Stomach (tissue), 19 donors: ENCODE measurements around the gene HIF1AN. TPM values are rescaled to one million over a fixed set of nuclear protein-coding genes. Genes with fewer than 3 reads are reported as not detected.
A peak's percentile ranks its signal among the peaks of the same experiment; 100 is the strongest.

ENCODE experiments used
- DNase-seq, 2 donors: peaks; one replicate each; pipeline versions ENCODE4 v3.0.0 to v3.0.0-alpha.2; 2013 to 2019
- H3K27ac ChIP-seq, 5 donors: fragments of 200-600 bp in 4 of 5; sonication (generic) in 4 of 5; one replicate each; pipeline ENCODE4 v1.5.1; 2013 to 2019; ENCODE audit warnings: mild to moderate bottlenecking in 1 of 5, moderate library complexity in 1 of 5
- H3K27me3 ChIP-seq, 3 donors: fragments of 200-600 bp; sonication (generic); one replicate each; pipeline ENCODE4 v1.5.1; 2017 to 2019; ENCODE audit warnings: mixed run types in 1 of 3
- H3K36me3 ChIP-seq, 4 donors: fragments of 200-600 bp; sonication (generic); 1 replicate in 3 of 4; 2 replicates in 1 of 4; pipeline ENCODE4 v1.5.1; 2016 to 2019
- H3K4me1 ChIP-seq, 4 donors: fragments of 200-600 bp; sonication (generic); one replicate each; pipeline ENCODE4 v1.5.1; 2016 to 2019
- H3K4me3 ChIP-seq, 4 donors: fragments of 200-600 bp; sonication (generic) in 3 of 4; one replicate each; pipeline ENCODE4 v1.5.1; 2016 to 2019; ENCODE audit warnings: mild to moderate bottlenecking in 1 of 4
- H3K9me3 ChIP-seq, 4 donors: fragments of 200-600 bp; sonication (generic); one replicate each; pipeline ENCODE4 v1.5.1; 2016 to 2019
- EP300 ChIP-seq: sonication (generic); formaldehyde crosslinking; IDR thresholded peaks from one replicate; pipeline ENCODE4 v1.6.1; 2017; ENCODE audit warnings: antibody characterized with exemption
- POLR2A ChIP-seq, 4 donors: fragments of 450-650 bp; IDR thresholded peaks; one replicate each; pipeline ENCODE4 v1.6.1; 2016; ENCODE audit warnings: antibody characterized with exemption in 4 of 4, control low read depth in 2 of 4, mild to moderate bottlenecking in 1 of 4, moderate library complexity in 1 of 4
- POLR2AphosphoS5 ChIP-seq, 3 donors: sonication (generic); formaldehyde crosslinking; IDR thresholded peaks; one replicate each; pipeline ENCODE4 v1.6.1; 2016; ENCODE audit warnings: antibody characterized with exemption in 3 of 3
- WGBS, 5 donors: extraction: QIAGEN DNeasy Blood & Tissue Kit in 3 of 5; methylation state at CpG; one replicate each; pipeline versions ENCODE4 v1.1.5 to v1.1.7; 2013 to 2018; 5-methylcytosine and 5-hydroxymethylcytosine counted together
- intact Hi-C: fragments of 100-400 bp; cut with DNase I; formaldehyde crosslinking; loops from one replicate; pipeline ENCODE4 v1.15.1; 2023; ENCODE audit warnings: low total_unique reads
- long read RNA-seq, 10 donors: transcript quantifications; one replicate each; lab custom pipeline, GENCODE V29; 2026
- polyA plus RNA-seq, 3 donors: library from polyadenylated mRNA; stranded (reverse); fragments of 200-250 nt; gene quantifications; one replicate each; pipeline ENCODE4 v1.2.3, GENCODE V29; 2013
- total RNA-seq, 5 donors: library from RNA; depleted of rRNA; stranded (reverse); fragments of >200 nt; gene quantifications; one replicate each; pipeline versions ENCODE4 v1.1.0 to v1.2.3, GENCODE V29; 2014 to 2016
- TF ChIP-seq, protein P1 (sequence below), 7 experiments: fragments of 450-650 bp in 4 of 7; fragments of 200-600 bp in 3 of 7; sonication (generic) in 3 of 7; IDR thresholded peaks; one replicate each; pipeline ENCODE4 v1.5.1; 2016 to 2019; ENCODE audit warnings: antibody characterized with exemption in 7 of 7, control low read depth in 2 of 7, mild to moderate bottlenecking in 1 of 7
- donor health status: healthy with polysubstance abuse.
- donor health status: Bipolar disorder and iron deficiency.
- donor health status: healthy.

Gene HIF1AN
- total RNA-seq: 10 to 100 TPM in 2 of 5 donors, 1 to 10 TPM in 3; 4.7 to 19.6 (median 8.5) TPM
- 1 to 10 TPM; 3.2 to 5.9 (median 3.6) TPM for polyA plus RNA-seq
- long read RNA-seq, donor 1, full-length matches to known transcripts: 2 of 8 reads
- long read RNA-seq, donor 1, partial matches to known transcripts: 6 of 8 reads
- long read RNA-seq, donor 1, other reads (novel, unspliced or antisense): 0 of 8 reads
- long read RNA-seq, donor 2, full-length matches to known transcripts: 2 of 2 reads
- long read RNA-seq, donor 2, partial matches to known transcripts: 0 of 2 reads
- long read RNA-seq, donor 2, other reads (novel, unspliced or antisense): 0 of 2 reads
- long read RNA-seq, donor 3, full-length matches to known transcripts: 2 of 2 reads
- long read RNA-seq, donor 3, partial matches to known transcripts: 0 of 2 reads
- long read RNA-seq, donor 3, other reads (novel, unspliced or antisense): 0 of 2 reads
- long read RNA-seq, donor 4, full-length matches to known transcripts: 1 of 1 reads
- long read RNA-seq, donor 4, partial matches to known transcripts: 0 of 1 reads
- long read RNA-seq, donor 4, other reads (novel, unspliced or antisense): 0 of 1 reads
- long read RNA-seq, donor 5, full-length matches to known transcripts: 9 of 9 reads
- long read RNA-seq, donor 5, partial matches to known transcripts: 0 of 9 reads
- long read RNA-seq, donor 5, other reads (novel, unspliced or antisense): 0 of 9 reads
- long read RNA-seq, donor 6, full-length matches to known transcripts: 5 of 5 reads
- long read RNA-seq, donor 6, partial matches to known transcripts: 0 of 5 reads
- long read RNA-seq, donor 6, other reads (novel, unspliced or antisense): 0 of 5 reads
- long read RNA-seq, donor 7, full-length matches to known transcripts: 10 of 442 reads
- long read RNA-seq, donor 7, partial matches to known transcripts: 248 of 442 reads
- long read RNA-seq, donor 7, other reads (novel, unspliced or antisense): 184 of 442 reads
- long read RNA-seq, donor 8, full-length matches to known transcripts: 3 of 3 reads
- long read RNA-seq, donor 8, partial matches to known transcripts: 0 of 3 reads
- long read RNA-seq, donor 8, other reads (novel, unspliced or antisense): 0 of 3 reads
- long read RNA-seq, donor 9, full-length matches to known transcripts: 4 of 10 reads
- long read RNA-seq, donor 9, partial matches to known transcripts: 6 of 10 reads
- long read RNA-seq, donor 9, other reads (novel, unspliced or antisense): 0 of 10 reads
- long read RNA-seq, donor 10, full-length matches to known transcripts: 2 of 2 reads
- long read RNA-seq, donor 10, partial matches to known transcripts: 0 of 2 reads
- long read RNA-seq, donor 10, other reads (novel, unspliced or antisense): 0 of 2 reads

GRCh38 chr10:100535715-100536353, at the start of gene HIF1AN:
TSS of gene HIF1AN (plus strand) at chr10:100535943. CDS start at chr10:100535959, 16 bp downstream.
- peaks cover 14 to 44% (median 31%) of the 10 kb centered on the region in 4 donors for H3K4me1 ChIP-seq
- H3K27me3 ChIP-seq: no peaks in the 10 kb centered on the region
- H3K27ac ChIP-seq: peak within 1 kb of the TSS; percentile 53 to 83 (median 79)
- H3K4me3 ChIP-seq: peak within 1 kb of the TSS; percentile 69 to 88 (median 85)
- peak; percentile 88 to 98 for DNase-seq
- peaks cover 11 to 35% (median 30%) of the 10 kb centered on the region in 4 donors for H3K36me3 ChIP-seq
- intact Hi-C loops: no loop called here
- WGBS, 5 donors: 0 to 1% (median 0%) methylated on average over 32 to 35 of the region's 35 CpGs
- TF ChIP-seq EP300 (no peak), POLR2A (IDR thresholded peaks at IDR 0.05) (peak in 1 of 4 donors; percentile 48), POLR2AphosphoS5 (IDR thresholded peaks at IDR 0.05) (peak; percentile 66 to 92 (median 72))
- TF ChIP-seq, protein P1, sequence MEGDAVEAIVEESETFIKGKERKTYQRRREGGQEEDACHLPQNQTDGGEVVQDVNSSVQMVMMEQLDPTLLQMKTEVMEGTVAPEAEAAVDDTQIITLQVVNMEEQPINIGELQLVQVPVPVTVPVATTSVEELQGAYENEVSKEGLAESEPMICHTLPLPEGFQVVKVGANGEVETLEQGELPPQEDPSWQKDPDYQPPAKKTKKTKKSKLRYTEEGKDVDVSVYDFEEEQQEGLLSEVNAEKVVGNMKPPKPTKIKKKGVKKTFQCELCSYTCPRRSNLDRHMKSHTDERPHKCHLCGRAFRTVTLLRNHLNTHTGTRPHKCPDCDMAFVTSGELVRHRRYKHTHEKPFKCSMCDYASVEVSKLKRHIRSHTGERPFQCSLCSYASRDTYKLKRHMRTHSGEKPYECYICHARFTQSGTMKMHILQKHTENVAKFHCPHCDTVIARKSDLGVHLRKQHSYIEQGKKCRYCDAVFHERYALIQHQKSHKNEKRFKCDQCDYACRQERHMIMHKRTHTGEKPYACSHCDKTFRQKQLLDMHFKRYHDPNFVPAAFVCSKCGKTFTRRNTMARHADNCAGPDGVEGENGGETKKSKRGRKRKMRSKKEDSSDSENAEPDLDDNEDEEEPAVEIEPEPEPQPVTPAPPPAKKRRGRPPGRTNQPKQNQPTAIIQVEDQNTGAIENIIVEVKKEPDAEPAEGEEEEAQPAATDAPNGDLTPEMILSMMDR (IDR thresholded peaks at IDR 0.05): peak in 5 of 7 experiments; percentile 77 to 98 (median 91)
- H3K9me3 ChIP-seq: no peaks in the 10 kb centered on the region

GRCh38 chr10:100487529-100487928, 48.2 kb upstream of the HIF1AN start:
- H3K4me3 ChIP-seq: no peak overlapping the region
- peaks cover 19 to 67% (median 55%) of the 10 kb centered on the region in 4 donors for H3K36me3 ChIP-seq
- H3K4me1 ChIP-seq: peaks cover 5 to 9% (median 7%) of the 10 kb centered on the region in 4 donors
- no peaks in the 10 kb centered on the region for H3K9me3 ChIP-seq
- intact Hi-C loops: no loop called here
- no peak overlapping the region for H3K27ac ChIP-seq
- TF ChIP-seq, protein P1 (IDR thresholded peaks at IDR 0.05): no peak
- TF ChIP-seq POLR2AphosphoS5 (IDR thresholded peaks at IDR 0.05) (no peak), EP300 (no peak), POLR2A (IDR thresholded peaks at IDR 0.05) (no peak)
- peaks cover 0 to 7% (median 2%) of the 10 kb centered on the region in 3 donors for H3K27me3 ChIP-seq
- 89 to 100% (median 93%) methylated on average over 2 to 6 of the region's 6 CpGs for WGBS, 5 donors
- no peak for DNase-seq

GRCh38 chr10:100489396-100489795, 46.3 kb upstream of the HIF1AN start:
- H3K27ac ChIP-seq: no peak overlapping the region
- intact Hi-C loops: no loop called here
- H3K9me3 ChIP-seq: no peaks in the 10 kb centered on the region
- TF ChIP-seq POLR2A (IDR thresholded peaks at IDR 0.05) (no peak), POLR2AphosphoS5 (IDR thresholded peaks at IDR 0.05) (no peak), EP300 (no peak)
- TF ChIP-seq, protein P1 (IDR thresholded peaks at IDR 0.05): no peak
- no peaks in the 10 kb centered on the region for H3K27me3 ChIP-seq
- 89 to 93% (median 91%) methylated on average over 5 of the region's 5 CpGs for WGBS, 5 donors
- DNase-seq: no peak
- peaks cover 19 to 86% (median 71%) of the 10 kb centered on the region in 4 donors for H3K36me3 ChIP-seq
- no peak overlapping the region for H3K4me3 ChIP-seq
- H3K4me1 ChIP-seq: no peaks in the 10 kb centered on the region
